CD4-positive, alpha-beta T cell treated with Interleukin-15 for 1 hour (primary cell): ENCODE measurements around the gene MRNIP.
A peak's percentile ranks its signal among the peaks of the same experiment; 100 is the strongest.

Experiments used
- DNase-seq: peaks from one replicate; pipeline ENCODE4 v3.0.0-alpha.2; 2020

Gene MRNIP

DNA sequence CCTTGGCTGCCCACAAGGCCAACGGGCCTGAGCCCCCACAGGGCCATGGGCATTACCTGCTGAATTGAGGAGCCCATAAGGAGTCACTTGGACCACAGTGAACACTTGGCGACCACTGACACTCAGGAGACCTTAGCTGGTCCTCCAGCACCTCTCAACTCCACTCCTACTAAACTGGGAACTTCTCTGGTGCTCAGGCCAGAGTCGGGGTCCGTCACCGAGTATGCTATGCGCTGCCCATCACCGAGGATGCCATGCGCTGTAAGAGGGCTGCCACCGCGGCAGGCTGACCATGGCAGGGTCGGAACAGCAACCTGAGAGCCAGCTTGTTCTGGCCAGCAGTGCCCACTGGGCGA lies 38.5 kb downstream of the MRNIP start:
- no peak for DNase-seq

DNA sequence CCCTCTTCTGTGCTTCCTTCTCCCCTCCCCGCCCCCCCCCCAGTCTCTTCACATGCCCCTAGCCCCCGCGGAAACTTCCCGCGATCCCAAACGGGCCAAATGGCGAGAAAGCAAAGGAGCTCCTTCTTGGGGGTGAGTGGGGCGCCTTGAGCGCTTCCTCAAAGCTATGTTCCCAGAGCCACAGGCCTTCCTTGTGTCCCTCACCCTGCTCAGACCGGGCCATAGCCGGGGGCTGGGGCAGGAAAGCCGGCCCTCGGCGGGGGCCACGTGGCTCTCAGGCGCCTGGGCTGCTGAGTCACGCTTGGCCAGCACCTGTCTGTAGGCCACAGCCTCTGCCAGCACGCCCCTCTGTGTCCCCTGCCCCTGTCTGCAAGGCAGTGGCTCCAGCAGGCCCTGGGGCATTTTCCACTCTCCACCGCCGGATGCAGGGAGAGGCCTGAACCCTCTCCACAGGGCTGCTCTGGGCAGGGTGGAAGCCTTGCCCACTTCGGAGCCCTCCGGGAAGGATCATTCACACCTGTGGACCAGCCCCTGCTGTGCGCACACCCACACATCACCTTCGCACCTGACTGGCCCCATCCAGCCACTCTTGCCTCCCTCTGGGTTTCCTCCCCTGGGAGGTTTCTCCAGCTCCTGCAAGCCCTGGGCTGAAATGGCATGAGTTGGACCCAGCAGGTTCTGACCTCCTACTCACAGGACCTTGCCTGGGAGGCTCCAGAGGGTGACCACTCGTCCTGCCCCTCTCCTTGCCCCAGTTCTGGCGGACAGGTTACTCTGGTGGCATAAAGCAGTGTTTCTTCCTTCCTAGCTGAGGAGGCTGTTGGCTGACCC lies 39.1 kb downstream of the MRNIP start:
- DNase-seq, result peak; percentile 60

DNA sequence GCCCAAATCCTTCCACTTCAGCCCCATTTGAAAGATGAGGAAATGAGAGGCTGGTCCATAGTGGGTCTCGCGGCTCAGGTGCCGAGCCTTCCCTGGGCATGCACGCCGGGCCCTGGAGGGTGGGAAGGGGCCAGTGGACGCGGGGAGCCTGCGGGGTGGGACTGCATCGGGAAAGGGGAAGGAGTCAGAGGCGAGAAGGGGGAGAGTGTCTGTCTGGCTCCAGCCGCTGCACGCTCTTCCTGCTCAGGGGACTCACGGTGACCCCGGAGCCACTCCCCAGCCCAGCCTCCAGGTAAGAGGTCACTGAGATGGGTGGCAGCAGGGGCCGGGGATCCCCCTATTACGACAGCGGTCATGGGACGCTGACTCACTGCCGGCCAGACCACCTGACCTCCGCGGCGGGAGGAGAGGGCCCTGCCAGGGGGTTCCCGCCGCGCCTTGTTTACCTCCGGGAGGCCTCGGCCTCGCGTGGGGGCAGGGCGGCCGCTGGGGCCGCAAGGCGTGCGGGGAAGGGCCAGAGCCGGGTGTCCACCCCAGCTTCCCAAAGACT lies 39.8 kb downstream of the MRNIP start:
- peak; percentile 96 for DNase-seq

DNA sequence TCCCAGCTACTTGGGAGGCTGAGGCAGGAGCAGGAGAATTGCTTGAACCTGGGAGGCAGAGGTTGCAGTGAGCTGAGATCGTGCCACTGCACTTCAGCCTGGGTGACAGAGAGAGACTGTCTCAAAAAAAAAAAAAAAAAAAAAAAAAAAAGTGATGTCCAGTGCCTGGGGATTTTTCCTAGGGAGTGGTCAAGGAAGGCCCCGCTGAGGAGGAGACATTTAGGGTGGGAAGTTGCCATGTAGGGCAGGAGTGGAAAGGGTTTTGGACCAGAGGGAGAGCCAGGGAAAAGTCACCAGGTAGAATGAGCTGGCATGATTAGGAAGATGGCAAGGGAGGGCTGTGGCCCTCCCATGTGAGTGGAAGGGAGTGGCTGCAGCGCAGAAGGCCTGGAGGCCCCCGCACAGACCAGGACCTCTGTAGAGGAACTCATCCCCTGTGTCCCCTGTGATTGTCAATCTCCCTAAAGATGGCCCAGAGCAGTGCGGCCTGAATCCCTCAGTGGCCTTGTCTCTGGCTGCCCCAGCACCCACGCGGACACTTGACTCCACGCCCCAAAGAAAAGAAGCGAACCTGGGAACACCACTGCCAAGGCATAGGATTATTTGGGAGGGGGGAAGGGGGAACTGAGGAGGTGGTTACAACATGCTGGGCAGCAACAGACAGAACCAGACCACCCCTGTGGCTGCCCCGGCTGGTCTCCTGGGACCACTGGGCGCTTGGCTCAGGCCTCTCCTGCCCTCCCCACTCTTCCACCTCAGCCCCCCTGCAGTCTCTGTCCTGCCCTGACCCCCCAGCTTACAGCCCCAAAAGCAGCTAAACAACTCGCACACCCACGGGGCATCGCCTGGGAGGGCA lies 40.5 kb downstream of the MRNIP start:
- DNase-seq, result no peak

DNA sequence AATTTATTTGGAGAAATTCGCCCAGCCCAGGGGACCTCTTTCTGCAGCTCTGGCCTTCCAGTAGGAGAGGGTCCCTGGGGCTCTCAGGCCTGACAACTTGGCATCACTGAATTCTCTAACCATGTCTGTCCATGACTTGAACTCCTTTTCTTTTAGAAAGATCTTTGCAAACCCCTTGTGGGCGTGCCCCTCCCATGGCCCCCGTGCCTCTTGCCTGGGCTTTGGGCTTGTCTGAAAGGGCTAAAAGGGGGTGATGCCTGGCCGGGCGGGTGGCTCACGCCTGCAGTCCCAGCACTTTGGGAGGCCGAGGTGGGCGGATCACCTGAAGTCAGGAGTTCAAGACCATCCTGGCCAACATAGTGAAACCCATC lies 41.2 kb downstream of the MRNIP start:
- no peak for DNase-seq

DNA sequence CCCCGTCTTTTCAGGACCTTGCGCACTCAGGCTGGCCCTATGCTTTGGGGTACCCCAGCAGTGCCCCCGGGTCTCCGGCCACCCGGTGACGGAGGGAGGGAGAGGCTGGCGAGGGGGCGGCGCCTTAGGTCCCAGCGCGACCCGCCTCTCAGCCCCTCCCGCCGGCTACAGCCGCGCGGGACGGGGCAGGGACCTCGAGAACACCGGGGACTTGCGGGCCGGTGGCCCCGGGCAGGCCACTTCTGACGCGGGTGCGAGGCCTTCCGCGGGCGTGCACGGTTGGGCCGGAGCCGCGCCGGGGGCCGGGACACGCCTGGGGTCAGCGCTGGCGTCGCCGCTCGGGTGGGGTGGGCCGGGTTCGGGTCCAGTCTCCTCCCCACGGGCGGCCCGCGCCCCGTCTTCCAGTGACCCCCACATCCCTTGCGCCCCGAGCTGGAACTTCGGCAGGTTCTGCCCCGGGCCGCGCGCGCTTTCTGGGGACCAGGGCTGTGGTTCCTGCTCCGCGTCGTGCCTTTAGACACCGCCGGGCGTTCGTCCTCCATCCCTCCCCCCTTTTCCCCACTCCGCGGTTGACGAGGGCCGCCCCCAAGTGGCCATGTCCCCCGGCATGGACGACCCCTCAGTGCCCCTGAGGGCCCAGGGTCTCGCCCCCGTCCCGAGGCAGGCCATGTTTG lies 41.7 kb downstream of the MRNIP start:
- no peak for DNase-seq

DNA sequence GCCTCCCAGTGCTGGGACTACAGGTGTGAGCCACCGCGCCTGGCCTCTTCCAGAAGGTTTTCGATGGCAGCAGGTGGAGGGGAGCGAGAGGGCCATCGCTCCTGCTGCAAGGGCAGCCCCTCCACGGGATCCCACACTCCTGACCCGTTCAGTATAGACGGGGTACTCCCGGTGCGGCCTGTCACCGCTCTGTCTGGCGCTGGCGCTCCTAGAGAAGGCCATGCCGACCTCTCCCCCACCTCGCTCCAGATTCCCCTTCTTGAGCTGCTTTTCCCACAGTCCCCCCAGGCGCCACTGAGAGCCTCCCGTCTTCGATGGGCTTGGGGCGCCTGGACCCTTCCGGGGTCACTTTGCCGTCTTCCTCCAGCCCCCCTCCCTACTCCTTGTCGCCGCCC lies 42.2 kb downstream of the MRNIP start:
- no peak for DNase-seq

DNA sequence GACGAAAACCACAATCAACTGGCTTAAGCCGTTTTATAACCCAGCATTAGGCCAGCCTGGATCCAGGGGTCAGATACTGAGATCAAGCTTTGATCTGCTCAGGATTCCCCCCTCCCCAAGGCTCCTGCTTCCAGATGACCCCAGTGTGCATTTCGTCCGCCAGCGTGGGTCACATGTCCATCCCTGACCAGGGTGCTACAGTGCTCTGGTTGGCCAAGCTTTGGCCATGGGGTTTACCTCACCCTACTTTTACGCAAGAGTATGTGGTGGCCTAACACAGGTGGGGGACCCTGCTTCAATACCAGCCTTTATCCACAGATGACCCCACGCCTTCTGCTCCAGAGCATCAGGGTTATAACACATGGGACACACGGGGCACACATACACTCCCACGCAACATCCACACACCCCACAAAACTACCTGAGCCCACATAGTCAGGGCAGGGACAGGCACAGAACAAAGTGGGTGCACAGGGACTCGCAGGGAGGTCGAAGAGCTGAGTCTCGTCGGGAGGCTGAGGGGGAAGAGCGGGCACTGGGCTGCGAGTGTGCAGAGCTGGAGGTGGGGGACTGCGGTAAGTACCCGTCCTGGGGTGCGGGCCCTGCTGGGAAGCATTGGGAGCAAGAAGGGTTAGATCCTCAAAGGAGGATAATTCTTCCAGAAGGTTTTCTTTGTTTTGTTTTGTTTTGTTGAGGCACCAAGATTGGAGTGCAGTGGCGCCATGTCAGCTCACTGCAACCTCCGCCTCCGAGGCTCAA lies 42.9 kb downstream of the MRNIP start:
- no peak for DNase-seq

DNA sequence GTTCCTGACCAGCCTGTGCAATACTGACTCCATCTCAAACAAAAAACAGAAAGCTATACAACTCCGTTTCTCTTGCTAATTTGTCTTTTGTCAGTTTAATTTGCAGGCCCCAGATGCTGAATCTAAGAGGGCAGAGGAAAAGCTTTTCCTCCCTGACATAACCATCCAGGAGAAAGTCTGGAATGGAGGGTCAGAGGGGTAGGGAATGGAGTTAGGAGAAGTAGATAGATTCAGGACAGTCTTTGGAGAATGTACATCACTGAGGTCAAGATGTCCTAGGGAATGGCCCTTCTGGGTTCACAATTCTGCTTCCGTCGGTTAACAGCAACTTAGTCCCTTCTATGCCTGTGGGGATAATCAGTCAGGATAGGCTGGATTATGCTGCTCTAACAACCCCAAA lies 44.5 kb downstream of the MRNIP start:
- no peak for DNase-seq

DNA sequence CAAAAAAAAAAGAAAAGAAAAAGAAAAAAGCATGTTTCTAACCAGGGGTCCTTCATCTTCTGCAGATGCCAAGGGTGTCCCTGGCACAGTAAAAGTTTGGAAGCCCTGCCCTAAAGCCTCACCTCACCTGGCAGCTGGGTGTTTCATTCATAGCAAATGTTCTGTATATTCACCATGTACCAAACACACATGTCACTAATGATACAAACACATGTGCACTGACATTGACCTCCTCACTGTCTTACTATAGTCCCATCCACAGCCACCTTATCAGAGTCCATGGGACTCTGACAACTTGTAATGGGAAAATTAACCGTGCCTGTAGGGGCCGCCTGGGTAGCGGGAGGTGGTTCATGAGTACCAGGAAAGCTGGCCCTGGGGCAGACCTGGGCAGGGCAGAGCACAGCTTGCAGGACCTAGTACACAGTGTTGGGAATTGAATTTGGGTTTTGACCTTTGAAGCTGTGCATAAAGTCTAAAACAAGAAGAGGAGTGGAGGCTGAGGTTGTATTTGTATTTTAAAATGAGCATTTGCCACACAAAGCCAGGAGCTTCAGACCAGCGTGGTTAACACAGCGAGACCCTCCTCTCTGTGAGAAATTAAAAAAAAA lies 45.5 kb downstream of the MRNIP start:
- DNase-seq, result no peak

DNA sequence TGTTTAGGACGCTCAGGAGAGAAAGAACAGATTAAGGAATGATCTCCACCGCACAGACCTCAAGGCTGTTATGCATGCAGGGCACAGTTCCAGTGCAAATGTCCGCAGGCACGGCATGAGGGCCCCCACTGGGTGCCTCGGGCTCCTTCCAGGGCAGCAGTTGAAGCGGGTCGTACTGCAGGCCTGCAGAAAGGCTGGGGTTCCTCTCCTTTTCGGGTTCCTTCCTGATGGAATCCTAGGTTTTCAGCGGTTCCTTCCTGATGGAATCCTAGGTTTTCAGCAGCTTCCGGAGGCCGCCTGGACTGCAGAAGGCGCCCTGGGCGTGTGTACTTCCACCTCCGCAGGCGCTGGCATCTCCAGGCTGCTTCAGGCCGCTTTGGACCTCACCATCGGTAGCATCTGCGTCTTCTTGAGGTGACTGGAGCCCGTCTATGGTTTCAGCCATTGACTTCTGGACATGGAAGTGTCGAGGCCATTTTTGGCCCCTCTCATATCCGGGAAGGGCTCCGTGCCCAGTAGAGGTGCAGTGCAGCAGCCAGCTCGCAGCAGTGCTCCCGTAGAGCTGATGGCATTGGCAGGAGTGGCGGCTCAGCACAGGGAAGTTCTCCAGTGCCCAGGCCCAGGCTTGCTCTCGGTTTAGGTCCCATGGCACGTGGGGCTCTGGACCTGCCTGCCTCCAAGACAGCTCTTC lies 46.3 kb downstream of the MRNIP start:
- peak; percentile 4 for DNase-seq

DNA sequence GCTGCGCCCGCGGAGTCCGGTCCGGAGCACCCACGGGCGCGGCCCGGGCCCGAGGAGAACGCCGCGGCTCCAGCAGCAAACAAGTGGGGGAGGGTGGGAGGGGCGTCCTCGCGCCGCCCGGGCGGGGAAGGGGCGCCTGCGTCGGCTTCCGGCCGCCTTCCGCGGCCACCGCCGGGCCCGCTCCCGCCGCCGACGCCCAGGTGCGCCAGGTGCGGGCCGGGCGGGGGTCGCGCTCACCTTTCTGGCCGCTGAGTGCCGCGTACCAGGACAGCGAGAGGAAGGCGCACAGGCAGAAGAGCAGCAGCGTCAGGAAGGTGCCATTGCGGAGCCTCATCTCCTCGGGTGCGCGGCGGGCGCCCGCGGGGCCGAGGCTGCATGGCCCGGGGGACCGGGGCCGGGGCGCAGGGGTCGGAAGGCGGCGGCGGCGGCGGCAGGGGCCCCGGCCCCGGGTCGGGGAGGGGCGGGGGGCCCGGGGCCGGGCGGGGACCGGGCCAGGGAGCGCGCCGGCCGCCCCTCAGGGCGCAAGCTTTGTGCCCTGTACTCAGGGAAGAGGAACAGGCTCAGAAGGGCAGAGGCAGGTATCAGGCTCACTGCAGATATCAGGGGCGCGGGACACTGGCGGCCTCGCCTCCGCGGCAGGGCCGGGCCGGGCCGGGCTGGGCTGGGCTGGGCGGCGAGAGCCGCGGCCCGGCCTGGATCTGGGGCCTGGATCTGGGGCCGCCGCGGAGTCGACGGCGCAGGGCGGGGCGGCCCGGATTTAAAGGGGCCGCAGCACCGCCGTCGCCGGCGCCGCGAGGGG lies 52.2 kb downstream of the MRNIP start, which contains the start of gene MGAT4B:
MGAT4B (minus strand) TSS at position 617 of the 799 bp plus-strand sequence; CDS start at position 334, 283 bp downstream.
- DNase-seq, result peak; percentile 72

DNA sequence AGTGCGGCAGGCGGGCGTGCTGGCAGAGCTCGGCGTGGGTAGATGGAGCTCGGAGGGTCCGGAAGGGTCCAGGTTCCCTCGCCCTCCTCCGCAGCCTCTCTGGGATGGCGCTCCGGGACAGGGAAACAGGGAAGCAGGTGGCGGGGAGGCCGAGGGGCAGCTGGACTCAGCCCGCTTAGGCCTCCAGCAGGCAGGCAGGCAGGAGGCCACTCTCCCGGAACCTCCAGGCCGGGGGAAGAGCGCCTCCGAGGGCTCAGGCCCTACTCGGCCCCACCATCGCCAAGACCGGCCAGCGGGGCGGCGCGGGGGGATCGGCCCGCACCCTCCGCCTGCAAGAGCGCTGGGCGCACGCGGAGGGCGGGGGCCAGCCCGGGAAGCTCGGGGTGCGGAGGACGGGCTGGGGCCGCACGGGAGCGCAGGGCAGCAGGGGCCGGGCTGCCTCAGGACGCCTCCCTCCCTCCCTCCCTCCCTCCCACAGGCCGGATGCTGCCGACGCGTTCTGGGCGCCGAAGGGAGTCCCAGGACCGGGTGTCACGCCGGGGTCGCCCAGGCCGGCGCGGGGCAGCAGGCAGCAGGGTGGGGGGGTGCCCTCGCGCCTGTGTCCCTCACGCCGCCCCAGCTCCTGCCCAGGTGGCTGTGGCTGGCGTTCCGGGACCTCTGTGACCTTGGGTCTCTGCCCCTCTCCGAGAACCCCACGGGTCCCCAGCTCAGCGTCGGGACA lies 52.9 kb downstream of the MRNIP start:
- DNase-seq, result peak; percentile 53

DNA sequence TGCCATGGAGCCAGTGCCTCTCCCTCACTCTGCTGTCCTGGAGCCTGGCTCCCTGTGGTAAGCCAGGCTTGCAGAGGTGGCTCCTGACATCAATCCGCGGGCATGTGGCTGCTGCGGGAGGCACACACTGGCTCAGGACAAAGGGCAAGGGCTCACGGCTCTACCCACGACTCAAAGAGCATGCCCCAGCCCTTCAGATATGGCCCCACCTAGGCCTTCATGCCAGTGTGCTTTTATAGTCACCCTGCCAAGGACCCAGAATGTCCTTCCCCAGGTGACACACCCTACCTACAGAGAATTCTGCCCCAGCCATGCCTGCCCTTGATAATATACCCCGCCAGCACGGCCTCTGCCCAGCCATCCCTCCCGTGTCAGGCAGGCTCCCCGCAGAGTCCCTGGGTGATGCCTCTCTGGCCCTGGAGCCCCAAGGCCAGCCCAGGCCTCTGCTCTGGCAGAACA lies 53.5 kb downstream of the MRNIP start:
- DNase-seq, result no peak

DNA sequence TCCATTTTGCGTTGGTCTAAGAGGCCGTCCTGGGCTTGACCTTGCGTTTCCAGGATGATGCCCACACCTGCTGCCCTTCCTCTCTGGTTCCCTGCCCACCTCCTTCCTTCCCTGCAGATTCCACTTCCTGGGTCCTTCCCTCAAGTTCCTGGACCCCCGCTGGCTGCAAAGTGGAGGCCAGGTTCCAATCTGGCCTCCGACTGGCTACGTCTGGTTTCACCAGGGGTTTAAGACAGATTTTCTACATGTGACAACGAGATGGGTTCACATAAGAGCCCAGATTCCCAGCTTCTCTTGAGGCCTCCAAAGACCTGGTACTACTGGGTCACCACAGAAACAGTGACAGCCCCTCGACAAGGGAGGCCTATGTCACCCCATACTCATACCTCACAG lies 54.1 kb downstream of the MRNIP start:
- DNase-seq, result no peak

DNA sequence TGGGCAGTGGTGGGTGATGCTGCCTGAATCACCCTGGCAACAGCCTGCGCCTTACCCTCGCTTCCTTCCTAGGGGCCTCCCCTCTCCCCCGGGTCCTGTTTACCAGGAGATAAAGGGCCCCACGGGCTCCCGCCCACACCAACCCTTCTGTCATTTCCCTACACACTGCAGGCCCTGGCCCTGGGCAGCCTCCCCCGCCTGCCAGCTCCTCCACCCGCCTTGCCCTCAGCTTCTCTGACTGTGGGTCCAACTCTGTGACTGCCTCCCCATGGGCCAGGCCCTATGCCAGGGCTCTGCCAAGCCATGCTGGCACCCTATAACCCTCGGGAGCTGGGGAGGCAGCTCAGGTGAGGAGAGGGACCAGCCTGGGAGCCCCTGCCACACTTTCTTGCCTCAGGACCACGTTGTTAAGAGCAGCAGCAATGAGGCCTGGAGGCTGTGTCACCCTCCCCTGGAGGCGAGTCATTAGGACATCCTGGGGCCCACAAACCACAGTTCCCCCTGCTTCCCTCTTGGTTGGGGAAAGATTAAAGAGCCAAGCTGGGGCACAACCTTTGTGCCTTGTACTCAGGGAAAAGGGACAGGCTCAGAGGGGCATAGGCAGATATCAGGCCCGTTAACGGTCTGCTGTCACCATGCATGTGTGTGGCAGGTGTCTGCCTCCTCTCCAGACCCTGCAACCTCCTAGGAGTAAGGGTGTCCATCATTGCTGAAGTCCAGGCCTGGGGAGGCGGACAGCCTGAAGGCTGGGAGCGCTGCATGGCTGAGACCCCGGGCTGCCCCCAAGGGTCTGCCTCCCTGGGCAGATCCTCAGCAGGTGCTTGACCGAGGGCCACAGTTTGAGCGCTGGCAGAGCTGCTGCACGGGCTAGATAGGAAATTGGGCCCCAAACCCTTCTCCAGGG lies 54.7 kb downstream of the MRNIP start:
- DNase-seq, result peak; percentile 42

DNA sequence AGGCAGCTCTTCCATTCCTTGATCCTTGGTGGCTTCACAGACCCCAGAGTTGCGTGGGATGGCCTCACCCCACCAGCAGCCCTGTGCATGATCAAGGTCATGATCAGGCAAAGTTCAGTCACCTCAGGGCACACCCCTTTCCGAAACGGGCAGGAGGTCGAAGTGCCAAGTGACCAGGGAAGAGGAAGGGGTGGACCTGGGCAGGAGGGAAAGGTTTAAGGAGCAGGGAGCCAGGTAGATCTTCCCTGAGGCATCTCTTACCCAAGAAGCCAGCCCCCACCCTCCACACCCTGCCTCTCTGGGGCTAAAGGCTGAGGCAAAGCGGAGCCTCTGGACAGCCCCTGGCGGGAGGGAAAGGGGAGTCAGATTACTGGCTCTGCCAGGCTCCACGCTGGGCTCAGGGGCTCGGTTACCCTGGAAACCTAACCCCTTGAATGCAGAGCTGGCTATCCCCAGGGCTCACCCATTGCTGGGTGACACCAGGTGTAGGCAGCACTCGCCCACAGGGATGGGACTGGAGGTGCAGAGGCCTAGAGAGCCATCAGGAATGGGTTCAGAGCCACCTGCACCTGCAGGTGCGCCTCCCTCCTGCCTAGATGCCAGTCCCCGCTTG lies 55.6 kb downstream of the MRNIP start:
- no peak for DNase-seq

DNA sequence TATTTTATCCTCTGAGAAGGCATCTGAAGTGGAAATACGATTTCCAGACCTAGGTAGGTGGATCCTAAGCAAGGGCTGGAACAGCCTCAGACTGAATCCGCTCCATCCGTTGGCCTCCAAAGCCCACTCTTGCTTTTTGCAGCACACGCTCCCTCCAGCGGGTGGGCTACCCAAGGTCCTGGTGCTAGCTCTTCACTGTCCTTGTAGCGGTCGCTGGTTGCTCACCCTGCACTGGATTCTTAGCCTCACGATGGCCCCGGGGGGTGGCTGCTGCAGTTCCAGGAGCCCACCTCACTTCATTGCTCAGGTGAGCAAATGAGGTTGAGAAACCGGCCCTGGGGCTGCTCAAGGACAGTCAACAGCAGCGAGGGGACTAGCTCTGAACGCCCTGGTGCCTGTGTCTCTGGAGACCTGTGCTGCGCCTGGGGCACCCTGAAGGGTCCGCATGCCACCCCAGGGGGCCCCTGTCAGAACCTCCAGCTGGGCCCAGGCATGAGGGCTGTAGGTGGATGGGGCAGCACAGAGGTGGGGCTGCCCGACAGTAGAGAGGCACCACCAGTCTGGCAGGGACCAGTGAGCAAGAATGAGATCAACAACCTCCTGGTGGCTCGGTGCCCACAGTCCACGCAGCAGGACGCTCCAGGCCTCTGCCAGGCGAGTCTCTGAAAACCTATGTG lies 56.3 kb downstream of the MRNIP start:
- DNase-seq, result no peak
